ENCODE measurements around the gene ACTL10.

ACTL10 gene

DNA sequence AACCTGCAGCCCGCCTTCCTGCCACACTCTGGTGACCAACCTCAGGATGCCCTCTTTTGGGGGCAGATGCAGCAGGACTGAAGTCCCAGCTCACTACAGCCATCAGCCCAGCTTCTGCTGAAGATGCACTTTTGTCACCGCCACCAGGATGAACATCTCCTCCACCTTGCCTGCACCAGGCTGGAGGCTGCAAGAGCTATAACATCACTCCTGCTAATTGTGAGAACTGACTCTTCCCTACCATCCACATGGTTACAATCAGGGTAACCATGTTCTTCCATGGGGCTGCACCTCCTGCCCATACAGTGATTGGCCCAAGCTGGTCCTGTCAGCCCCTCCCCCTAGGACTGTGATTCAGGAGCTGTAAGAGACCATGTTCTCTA lies 2.0 kb upstream of the ACTL10 start:
- no peak for DNase-seq

DNA sequence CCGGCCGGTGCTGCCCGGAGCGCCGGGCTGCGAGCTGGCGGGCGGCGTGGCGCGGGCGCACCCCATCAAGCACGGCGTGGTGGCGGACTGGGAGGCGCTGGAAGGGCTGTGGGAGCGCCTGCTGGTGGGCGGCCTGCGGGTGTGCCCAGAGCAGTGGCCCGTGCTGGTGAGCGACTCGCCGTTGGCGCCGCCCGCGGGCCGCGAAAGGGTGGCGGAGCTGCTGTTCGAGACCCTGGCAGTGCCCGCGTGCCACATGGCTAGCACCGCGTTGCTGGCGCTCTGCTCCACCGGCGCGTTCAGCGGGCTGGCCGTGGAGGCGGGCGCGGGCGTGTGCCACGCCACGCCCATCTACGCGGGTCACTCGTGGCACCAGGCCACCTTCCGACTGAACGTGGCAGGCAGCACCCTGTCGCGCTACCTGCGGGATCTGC lies 517 bp downstream of the ACTL10 start:
- peak; percentile 10 for DNase-seq

- DNase-seq = peak; percentile 72
Measured at GRCh38 chr20:33667676-33668465, 1.1 kb downstream of the ACTL10 start.

DNA sequence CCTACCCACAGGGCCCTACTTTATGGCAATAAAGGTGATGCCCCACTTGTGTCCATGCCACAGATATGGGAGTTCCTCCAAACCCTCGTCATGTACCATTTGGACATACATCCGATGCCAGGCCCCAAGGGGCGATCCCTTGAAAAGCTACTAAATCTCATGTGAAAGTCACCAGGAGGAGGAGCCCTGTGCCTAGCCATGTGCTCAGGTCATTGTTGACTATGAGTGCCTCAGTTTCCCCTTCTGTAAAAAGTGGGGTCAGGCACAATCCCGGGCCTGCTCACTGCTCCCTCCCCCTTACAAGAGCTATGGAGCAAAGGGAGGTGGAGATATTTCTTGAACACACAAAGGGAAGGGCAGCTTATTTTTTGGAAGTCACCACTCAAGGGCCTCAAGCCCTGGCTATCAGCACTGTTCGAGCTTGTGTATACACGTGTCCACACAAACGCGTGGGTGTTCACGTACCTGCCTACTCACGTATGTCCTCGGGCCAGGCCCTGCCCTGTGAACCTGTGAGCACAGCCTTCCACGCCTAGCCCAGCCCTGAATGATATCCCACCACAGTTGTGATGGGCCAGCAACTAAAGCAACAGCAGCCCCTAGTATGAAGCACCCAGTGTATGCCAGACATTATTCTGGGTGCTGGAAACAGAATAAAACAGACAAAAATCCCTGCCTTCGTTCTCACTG lies 1.9 kb downstream of the ACTL10 start:
- no peak for DNase-seq

DNA sequence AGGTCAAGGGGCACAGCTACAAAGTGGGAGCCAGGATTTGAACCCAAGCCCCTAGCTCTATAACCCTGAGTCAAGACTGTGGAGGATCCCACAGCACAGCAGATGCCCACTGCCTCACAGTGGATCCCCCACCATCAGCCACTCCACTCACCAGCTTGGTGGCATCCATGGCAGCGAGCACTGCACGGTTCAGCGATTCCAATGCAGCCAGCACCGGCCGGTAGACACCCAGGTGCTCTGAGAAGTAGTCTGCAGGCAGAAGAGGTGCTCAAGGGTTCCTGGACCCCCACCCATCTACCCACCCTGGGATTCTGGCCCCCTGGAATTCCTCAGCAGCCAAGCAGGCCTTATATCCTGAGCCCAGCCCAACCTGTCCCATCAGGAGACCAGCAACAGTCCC lies 2.5 kb downstream of the ACTL10 start:
- no peak for DNase-seq

DNA sequence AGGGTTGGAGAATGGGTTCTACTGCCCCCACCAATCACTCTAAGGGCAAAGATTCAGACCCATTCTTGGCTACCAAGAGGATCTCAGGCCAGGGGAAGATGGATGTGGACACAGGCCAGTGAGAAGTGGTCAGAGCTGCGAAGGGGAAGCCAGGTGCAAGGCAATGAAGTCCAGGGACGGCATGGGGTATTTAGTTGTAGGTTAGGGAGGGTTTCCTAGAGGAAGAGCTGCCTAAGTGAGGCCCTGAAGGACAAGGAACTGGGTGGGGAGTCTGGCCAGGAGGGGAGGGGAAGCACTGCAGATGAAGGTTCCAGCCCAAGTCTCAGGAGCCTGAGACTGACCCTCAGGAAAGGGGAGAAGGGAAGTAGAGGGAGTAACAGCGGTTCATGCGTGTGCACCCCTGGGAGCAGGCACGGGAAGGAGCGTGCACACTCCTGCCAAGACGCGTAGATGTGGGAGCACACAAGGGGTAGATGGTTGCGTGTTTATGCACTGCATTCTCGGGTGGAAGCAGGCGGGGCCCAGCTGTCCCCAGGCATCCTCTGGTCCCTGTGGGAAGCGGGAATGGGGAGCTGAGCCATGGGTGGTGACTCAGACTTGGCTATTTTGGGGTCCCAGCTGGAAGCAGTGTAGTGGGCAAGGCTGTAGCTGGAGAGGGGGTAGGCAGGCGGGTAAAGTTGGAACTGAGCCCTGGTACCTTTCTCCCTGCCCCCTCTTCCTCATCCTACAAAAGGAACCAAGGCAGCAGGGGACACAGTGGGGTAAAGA lies 3.3 kb downstream of the ACTL10 start:
- DNase-seq = no peak

GRCh38 chr20:33670715-33671499 lies 4.2 kb downstream of the ACTL10 start:
- no peak for DNase-seq

GRCh38 chr20:33671573-33672288 lies 5.0 kb downstream of the ACTL10 start:
- DNase-seq = no peak

DNA sequence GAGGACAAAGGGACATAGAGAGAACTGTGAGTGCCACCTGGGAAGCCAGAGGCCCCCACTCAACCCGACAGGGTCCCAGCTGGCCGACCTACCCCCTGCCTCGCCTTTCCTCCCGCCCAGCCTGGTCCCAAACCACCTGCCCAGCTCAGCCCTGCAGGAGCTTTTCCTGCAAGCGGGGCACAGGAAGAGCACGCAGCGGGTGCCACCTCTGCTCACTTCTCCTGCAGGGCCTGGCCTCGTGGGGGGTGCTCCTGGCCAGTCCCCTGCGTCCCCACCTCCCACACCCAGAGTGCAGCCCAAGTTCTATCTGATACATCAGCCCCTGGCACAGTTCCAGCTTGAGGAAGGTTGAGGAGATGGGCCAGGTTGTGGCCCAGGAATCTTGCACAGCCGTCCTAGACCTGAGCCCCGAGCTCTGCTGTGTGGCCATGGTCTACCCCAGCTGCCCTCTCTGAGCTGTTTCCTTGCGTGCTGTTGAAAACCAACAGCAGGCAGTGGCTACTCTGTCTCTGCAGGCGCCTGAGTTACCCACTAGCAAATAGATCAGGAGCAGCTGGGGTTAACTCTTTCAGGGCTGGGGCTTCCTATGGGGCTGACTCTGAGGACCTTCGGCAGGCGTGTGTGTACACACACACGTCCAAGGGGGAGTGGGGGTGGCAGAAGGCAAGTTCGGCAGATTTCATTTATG lies 5.8 kb downstream of the ACTL10 start:
- DNase-seq = no peak

- DNase-seq = no peak
Measured at GRCh38 chr20:33673114-33673409, 6.3 kb downstream of the ACTL10 start.

GRCh38 chr20:33673410-33674293 lies 6.9 kb downstream of the ACTL10 start:
- no peak for DNase-seq

GRCh38 chr20:33674294-33675135 lies 7.8 kb downstream of the ACTL10 start, which contains the start of gene NECAB3:
NECAB3 (minus strand) TSS chr20:33674428; CDS start chr20:33674352, 76 bp downstream.
- DNase-seq = peak; percentile 66

- DNase-seq = no peak
Measured at GRCh38 chr20:33675136-33675959, 8.6 kb downstream of the ACTL10 start.

- DNase-seq = no peak
Measured at GRCh38 chr20:33676121-33676520, 9.4 kb downstream of the ACTL10 start.

GRCh38 chr20:33676652-33677645 lies 10.2 kb downstream of the ACTL10 start:
- no peak for DNase-seq

DNA sequence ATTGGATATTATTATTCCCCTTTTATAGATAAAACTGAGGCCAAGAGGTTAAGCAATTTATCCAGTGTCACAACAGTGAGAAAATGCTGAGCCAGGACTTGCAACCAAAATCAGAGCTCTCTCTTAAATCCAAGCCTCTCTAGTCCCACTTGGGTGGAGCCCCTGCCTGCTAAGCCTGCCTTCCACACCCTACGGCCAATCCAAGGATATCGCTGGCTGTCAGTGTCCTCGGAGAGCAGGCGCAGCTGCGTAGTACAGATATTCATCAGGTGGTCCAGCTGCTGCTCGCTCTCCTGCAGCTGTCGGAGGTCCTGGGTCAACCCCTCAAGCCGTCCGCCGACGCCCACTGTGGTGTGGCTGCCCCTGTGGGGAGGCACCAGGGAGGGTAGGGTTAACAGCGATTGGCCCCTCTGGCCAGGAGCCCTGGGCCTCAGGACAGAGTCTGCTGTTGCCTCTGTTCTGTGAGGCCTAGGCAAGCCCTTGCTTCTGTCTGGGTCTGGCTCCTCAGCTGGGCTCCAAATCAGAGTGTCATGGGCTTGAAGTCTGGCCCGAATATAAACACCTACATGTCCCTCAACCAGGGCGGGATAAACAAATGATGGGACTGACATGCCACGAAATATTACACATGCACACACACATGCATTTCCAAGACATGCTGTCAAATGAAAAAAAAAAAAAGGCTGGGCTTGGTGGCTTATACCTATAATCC lies 11.4 kb downstream of the ACTL10 start:
- no peak for DNase-seq

Data from inflammatory macrophage treated with lipopolysaccharide for 4 hours (primary cell).